GM12872 (cell line): ENCODE results near the gene DAP.

Experiments
- TF ChIP-seq, protein P1 (sequence below): IDR thresholded peaks from 3 replicates; pipeline ENCODE4 v1.5.1; 2011; ENCODE audit warnings: low read depth, mild to moderate bottlenecking, low read length, moderate library complexity; ENCODE audit not compliant: insufficient read depth

Gene DAP

DNA sequence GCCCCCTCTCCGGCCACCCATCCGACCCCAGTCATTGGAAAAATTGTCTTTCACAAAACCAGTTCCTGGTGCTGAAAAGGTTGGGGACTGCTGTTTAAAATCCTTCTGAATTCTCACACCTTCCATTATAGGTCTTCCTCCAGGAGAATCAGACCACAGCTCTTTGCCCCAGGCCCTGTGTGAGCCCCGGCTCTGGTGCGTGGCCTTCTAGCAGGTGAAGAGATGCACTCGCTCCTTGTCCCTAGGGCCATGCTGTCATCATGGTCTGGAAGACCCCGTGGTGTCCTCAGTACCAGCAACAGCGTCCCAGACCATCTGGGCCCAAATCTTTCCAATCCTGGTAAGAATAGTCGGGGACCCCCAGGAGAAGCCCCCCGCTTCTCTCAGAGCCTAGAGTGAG lies 95.2 kb downstream of the DAP start:
- TF ChIP-seq, protein P1, sequence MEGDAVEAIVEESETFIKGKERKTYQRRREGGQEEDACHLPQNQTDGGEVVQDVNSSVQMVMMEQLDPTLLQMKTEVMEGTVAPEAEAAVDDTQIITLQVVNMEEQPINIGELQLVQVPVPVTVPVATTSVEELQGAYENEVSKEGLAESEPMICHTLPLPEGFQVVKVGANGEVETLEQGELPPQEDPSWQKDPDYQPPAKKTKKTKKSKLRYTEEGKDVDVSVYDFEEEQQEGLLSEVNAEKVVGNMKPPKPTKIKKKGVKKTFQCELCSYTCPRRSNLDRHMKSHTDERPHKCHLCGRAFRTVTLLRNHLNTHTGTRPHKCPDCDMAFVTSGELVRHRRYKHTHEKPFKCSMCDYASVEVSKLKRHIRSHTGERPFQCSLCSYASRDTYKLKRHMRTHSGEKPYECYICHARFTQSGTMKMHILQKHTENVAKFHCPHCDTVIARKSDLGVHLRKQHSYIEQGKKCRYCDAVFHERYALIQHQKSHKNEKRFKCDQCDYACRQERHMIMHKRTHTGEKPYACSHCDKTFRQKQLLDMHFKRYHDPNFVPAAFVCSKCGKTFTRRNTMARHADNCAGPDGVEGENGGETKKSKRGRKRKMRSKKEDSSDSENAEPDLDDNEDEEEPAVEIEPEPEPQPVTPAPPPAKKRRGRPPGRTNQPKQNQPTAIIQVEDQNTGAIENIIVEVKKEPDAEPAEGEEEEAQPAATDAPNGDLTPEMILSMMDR = no peak

DNA sequence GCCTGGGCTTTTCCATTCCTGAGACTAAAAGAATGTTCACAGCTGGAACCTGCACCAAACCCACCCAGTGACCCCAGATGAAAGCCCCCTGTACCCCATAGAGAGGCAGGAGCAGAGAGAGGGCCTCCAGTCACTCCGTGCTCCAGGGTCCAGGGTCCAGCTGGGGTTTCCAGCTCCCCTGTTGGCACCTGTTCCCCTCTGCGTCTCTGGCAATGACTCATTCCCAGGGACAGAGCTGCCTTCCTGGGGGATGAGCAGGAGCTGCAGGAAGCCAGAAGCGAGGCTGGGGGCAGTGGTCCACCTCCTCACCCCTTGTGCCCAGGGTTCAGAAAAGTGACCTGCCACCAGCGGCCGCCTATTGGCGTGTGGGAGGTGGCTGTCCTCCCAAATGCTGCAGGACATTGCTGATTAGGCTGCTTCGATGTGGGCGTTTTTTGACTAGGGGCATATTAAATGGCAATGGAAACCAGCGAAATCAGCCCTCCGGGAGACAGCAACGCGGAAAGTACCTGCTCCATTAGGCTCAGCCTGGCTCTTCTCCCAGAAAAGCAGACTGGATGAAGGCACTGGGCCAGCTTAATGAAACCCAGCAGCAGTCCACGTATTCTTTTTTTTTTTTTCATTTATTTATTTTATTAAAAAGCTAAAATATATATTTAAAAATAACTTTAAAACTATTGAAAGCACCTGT lies 97.4 kb downstream of the DAP start:
- TF ChIP-seq, protein P1 = no peak

GRCh38 chr5:10662661-10663488 lies 98.2 kb downstream of the DAP start:
- TF ChIP-seq, protein P1 = no peak

DNA sequence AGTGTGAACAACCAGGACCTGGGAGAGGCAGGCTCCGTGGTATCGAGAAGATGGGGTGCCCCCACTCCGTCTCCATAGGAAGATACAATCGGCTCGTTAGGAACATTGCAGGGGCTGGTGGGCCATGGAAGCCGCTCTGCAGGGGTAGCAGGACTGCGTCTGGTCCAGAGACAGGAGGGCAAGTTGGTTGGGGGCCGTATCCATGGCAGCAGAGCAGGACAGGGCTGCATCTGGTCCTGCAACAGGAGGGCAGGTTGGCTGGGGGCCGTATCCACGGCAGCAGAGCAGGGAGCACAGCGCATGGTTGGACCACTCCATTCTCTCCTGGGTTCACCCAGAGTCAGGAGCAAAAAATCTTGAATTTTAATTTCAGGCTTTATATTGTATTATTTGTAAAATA lies 99.0 kb downstream of the DAP start:
- TF ChIP-seq, protein P1 = no peak

GRCh38 chr5:10661401-10661800 lies 99.6 kb downstream of the DAP start:
- TF ChIP-seq, protein P1 = no peak

GRCh38 chr5:10660720-10661387 lies 100.2 kb downstream of the DAP start:
- TF ChIP-seq, protein P1 = no peak

GRCh38 chr5:10660135-10660534 lies 100.9 kb downstream of the DAP start:
- TF ChIP-seq, protein P1 = no peak
